ENCODE measurements around the gene EYS.

GRCh38 chr6:64792534-64792933, 914.5 kb downstream of the EYS start:
- TF ChIP-seq CTCF (IDR thresholded peaks at IDR 0.05; ENCODE audit: low read depth, low read length, poor library complexity, severe bottlenecking) (no peak), EZH2phosphoT487 (IDR thresholded peaks at IDR 0.05; ENCODE audit: borderline replicate concordance, low read length) (no peak)
